SU-DHL-6 (cell line): ENCODE measurements around the gene MRPL33.

Experiments
- CTCF ChIP-seq: fragments of 200-600 bp; sonication (generic); IDR thresholded peaks from one replicate; pipeline ENCODE4 v1.5.1; 2017; ENCODE audit warnings: antibody characterized with exemption, mild to moderate bottlenecking, low read length, moderate library complexity; ENCODE audit not compliant: insufficient read depth, poor library complexity, severe bottlenecking
- EZH2phosphoT487 ChIP-seq: fragments of 200-600 bp; sonication (generic), shearing (Covaris generic); conservative IDR thresholded peaks from 2 replicates; pipeline ENCODE4 v1.6.1; 2018; ENCODE audit warnings: mild to moderate bottlenecking, antibody characterized with exemption, low read length, moderate library complexity, mixed read lengths

- TF ChIP-seq CTCF (no peak), EZH2phosphoT487 (no peak)
These were observed 40.2 kb downstream of the MRPL33 start for GRCh38 chr2:27811768-27812167.
